ENCODE results near the gene DEGS2. TPM values are rescaled to one million over a fixed set of nuclear protein-coding genes. Genes with fewer than 3 reads are reported as not detected.
"Not testable (repeated sequence)": the region's sequence is repeated elsewhere in the genome, so short reads cannot be mapped to it uniquely, and the experiment has no call there.

Gene DEGS2
- total RNA-seq, 4 donors from 2014 or later: 0.88 to 26.6 (median 1.5) TPM

DNA sequence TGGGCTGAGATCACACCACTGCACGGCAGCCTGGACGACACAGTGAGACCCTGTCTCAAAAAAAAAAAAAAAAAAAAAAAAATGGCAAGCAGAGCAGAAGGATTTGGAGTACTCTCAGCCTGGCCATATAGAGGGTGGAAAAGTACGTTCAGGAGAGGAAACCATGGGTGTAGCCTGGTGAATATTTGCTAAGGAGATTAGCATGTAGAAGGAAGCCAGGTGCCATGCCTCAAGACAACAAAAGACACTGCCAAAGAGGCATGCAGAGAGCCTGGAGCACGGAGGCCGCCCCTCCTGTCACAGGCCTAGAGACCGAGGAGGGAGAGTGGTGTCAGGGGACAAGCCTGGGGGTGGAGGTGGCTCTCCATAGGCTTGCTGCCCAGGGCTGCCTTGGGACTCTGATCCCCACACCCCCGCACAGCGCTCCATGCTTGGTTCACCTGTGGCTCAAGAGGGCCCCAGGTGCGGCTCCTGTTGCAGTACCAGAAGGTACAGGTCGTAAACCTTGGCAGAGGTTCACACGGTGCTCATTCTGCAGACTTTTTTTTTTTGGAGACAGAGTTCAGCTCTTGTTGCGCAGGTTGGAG is 27.9 kb upstream of the DEGS2 start:
- DNase-seq: no peak
- intact Hi-C loops (cut with DNase I; ENCODE audit: low total_unique reads): no loop called here

DNA sequence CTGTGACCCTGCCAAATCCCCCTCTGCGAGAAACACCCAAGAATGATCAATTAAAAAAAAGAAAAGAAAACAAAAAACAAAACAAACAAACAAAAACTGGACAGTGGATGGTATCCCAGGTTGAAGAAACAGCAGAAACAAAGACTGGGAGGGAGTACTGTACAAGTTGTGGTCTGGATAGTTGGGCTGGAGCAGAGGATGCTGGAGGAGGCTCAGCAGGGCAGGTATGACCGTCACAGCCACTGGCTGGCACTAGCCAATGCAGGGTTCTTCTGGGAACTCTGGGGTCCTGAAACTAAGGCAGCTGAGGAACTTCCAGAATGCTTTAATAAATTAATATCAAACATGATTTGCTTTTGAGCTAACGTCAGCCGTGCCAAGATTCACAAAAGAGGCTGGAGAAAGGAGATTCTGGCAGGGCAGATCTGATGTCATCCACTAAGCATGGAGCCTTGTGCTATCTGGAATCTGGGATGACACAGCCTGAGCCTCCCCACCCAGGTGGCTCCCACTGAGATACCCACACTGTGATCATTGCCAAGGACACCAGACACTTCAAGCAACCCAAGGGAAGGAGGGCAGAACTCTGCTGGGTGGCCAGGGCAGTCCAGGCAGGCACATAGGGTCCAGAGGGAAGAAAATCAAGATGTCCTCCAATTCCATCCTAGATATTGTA is 22.6 kb upstream of the DEGS2 start:
- H3K4me3 ChIP-seq; DNase-seq; H3K4me1 ChIP-seq; H3K27me3 ChIP-seq; H3K27ac ChIP-seq; intact Hi-C loops (cut with DNase I; ENCODE audit: low total_unique reads); H3K36me3 ChIP-seq; H3K9me3 ChIP-seq: not testable (repeated sequence)

More for the DNA sequence above, 27.9 kb upstream of the DEGS2 start:
- Histone ChIP-seq H3K4me3 (no peak overlapping the region), H3K4me1 (no peaks in the 10 kb centered on the region), H3K27me3 (no peaks in the 10 kb centered on the region), H3K27ac (no peak overlapping the region), H3K36me3 (no peaks in the 10 kb centered on the region), H3K9me3 (no peaks in the 10 kb centered on the region)
- TF ChIP-seq, protein P1, sequence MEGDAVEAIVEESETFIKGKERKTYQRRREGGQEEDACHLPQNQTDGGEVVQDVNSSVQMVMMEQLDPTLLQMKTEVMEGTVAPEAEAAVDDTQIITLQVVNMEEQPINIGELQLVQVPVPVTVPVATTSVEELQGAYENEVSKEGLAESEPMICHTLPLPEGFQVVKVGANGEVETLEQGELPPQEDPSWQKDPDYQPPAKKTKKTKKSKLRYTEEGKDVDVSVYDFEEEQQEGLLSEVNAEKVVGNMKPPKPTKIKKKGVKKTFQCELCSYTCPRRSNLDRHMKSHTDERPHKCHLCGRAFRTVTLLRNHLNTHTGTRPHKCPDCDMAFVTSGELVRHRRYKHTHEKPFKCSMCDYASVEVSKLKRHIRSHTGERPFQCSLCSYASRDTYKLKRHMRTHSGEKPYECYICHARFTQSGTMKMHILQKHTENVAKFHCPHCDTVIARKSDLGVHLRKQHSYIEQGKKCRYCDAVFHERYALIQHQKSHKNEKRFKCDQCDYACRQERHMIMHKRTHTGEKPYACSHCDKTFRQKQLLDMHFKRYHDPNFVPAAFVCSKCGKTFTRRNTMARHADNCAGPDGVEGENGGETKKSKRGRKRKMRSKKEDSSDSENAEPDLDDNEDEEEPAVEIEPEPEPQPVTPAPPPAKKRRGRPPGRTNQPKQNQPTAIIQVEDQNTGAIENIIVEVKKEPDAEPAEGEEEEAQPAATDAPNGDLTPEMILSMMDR (IDR thresholded peaks at IDR 0.05): no peak
- TF ChIP-seq POLR2A (IDR thresholded peaks at IDR 0.05): no peak

DNA sequence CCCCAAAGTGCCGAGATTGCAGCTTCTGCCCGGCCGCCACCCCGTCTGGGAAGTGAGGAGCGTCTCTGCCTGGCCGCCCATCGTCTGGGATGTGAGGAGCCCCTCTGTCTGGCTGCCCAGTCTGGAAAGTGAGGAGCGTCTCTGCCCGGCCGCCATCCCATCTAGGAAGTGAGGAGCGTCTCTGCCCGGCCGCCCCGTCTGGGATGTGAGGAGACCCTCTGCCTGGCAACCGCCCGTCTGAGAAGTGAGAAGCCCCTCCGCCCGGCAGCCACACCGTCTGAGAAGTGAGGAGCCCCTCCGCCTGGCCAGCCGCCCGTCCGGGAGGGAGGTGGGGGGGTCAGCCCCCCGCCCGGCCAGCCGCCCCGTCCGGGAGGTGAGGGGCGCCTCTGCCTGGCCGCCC is 21.2 kb upstream of the DEGS2 start:
- H3K9me3 ChIP-seq; H3K27ac ChIP-seq; H3K36me3 ChIP-seq; H3K27me3 ChIP-seq; intact Hi-C loops (cut with DNase I; ENCODE audit: low total_unique reads); DNase-seq; H3K4me1 ChIP-seq; H3K4me3 ChIP-seq: not testable (repeated sequence)

DNA sequence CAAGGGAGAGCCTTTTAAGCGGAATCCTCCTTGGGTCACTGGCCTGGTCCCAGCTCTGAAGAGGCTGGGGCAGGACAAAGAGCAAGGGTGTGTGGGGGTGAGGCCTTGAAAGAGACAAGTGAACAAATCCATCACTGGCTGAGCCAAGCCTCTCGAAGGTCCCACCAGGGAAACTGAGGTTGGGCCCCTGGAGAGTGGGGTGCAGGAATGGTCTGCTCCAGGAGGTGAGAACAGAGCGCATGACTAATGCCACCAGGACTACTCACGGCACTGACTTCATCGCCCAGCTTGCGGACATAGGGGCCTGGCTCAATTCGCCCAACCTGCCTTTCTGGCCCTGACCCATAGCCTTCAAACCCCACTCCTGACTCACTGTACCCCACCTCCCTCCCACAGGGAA is 19.2 kb upstream of the DEGS2 start:
- no peak overlapping the region for H3K27ac ChIP-seq
- no peaks in the 10 kb centered on the region for H3K9me3 ChIP-seq
- no peak overlapping the region for H3K4me3 ChIP-seq
- H3K4me1 ChIP-seq: no peaks in the 10 kb centered on the region
- intact Hi-C loops (cut with DNase I; ENCODE audit: low total_unique reads): loop anchor here (10.0 kb wide), 1 partner anchor 194 kb away; no protein-coding TSS in a partner anchor
- no peaks in the 10 kb centered on the region for H3K27me3 ChIP-seq
- DNase-seq: no peak
- TF ChIP-seq POLR2A (IDR thresholded peaks at IDR 0.05): no peak
- TF ChIP-seq, protein P1 (IDR thresholded peaks at IDR 0.05): no peak
- H3K36me3 ChIP-seq: no peaks in the 10 kb centered on the region

DNA sequence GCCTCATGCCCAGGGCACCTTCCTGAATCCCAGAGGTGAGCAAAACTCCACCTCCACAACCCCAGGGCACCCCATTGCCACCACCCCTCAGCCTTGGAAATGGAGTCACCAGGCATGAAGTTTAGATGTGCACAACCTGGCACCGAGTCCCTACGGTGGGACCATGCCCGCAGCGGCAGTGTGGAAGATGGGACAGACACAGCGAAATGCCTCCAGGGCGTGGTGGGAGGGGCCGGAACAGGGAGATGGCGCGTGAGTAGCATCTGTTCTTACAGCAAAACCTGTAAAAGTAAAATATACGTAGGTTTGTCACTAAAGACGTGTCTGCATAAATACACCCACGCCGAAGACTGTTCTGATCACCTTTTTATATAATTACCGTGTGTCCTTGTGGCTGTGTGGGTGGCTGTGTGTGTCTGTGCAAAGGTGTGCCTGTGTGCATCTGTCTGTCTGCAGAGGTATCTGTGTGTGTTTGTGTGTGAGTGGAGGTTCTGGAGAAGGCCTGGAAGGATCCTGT is 17.4 kb upstream of the DEGS2 start:
- Histone ChIP-seq H3K27me3 (no peaks in the 10 kb centered on the region), H3K36me3 (no peaks in the 10 kb centered on the region), H3K9me3 (no peaks in the 10 kb centered on the region), H3K4me3 (no peak overlapping the region), H3K4me1 (no peaks in the 10 kb centered on the region), H3K27ac (no peak overlapping the region)
- TF ChIP-seq POLR2A (IDR thresholded peaks at IDR 0.05): no peak
- TF ChIP-seq, protein P1 (IDR thresholded peaks at IDR 0.05): no peak
- DNase-seq: no peak
- intact Hi-C loops (cut with DNase I; ENCODE audit: low total_unique reads): loop anchor here (10.0 kb wide), 1 partner anchor 192 kb away; no protein-coding TSS in a partner anchor

DNA sequence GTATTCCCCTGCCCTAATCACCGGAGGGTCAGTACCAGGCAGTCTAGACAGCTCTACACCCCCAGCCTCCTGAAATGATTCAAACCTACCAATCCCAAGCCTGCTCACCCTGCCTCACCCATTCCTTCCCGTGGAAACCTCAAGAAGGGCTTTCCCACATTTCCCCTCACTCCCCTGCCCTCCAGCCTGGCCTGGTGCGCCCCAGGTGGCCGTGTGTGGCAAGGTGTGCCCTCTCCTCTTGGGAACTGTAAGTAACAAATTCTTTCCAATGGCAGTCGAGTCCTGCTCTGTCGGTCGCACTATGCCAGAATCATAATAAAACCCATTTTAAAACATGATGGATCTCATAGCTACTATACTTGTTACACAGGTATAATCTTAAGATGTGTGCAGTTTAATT is 13.9 kb upstream of the DEGS2 start:
- TF ChIP-seq POLR2A (IDR thresholded peaks at IDR 0.05): no peak
- TF ChIP-seq, protein P1 (IDR thresholded peaks at IDR 0.05): no peak
- H3K36me3 ChIP-seq: no peaks in the 10 kb centered on the region
- no peaks in the 10 kb centered on the region for H3K27me3 ChIP-seq
- DNase-seq: no peak
- no peak overlapping the region for H3K27ac ChIP-seq
- H3K4me3 ChIP-seq: no peak overlapping the region
- H3K9me3 ChIP-seq: no peaks in the 10 kb centered on the region
- H3K4me1 ChIP-seq: no peaks in the 10 kb centered on the region
- intact Hi-C loops (cut with DNase I; ENCODE audit: low total_unique reads): loop anchor here (10.0 kb wide), 1 partner anchor 189 kb away; no protein-coding TSS in a partner anchor
